ENCODE measurements around the gene FOXP1.

- no peak for TF ChIP-seq CTCF (IDR thresholded peaks at IDR 0.05)
- no peak for TF ChIP-seq POLR2A (IDR thresholded peaks at IDR 0.05)
- TF ChIP-seq POLR2AphosphoS5 (IDR thresholded peaks at IDR 0.05) = no peak
- TF ChIP-seq EP300 (IDR thresholded peaks at IDR 0.05) = no peak
Observed at GRCh38 chr3:71389911-71390573, 193.5 kb downstream of the FOXP1 start.
